GM18498 (cell line): ENCODE results near the gene JPH4.

Experiments
- ATAC-seq: cut with Tn5 transposase; IDR thresholded peaks from one replicate; pipeline ENCODE4 v1.9.1; 2021; ENCODE audit warnings: mild to moderate bottlenecking, moderate library complexity; ENCODE audit not compliant: unreplicated experiment

The JPH4 gene

GRCh38 chr14:23578560-23579310, at the start of gene JPH4:
TSS of gene JPH4 (minus strand) at chr14:23578790. CDS start at chr14:23577453, 1,337 bp downstream.
- no peak for ATAC-seq

- ATAC-seq, result no peak
Observed at GRCh38 chr14:23627961-23628360, 49.4 kb upstream of the JPH4 start.

GRCh38 chr14:23626946-23627345, 48.4 kb upstream of the JPH4 start:
- no peak for ATAC-seq

- ATAC-seq, result no peak
Observed at GRCh38 chr14:23624830-23625404, 46.3 kb upstream of the JPH4 start.

GRCh38 chr14:23623962-23624361, 45.4 kb upstream of the JPH4 start:
- no peak for ATAC-seq

GRCh38 chr14:23622990-23623389, 44.4 kb upstream of the JPH4 start:
- no peak for ATAC-seq

GRCh38 chr14:23621932-23622730, 43.5 kb upstream of the JPH4 start:
- no peak for ATAC-seq

GRCh38 chr14:23621204-23621931, 42.8 kb upstream of the JPH4 start:
- no peak for ATAC-seq

GRCh38 chr14:23620177-23620702, 41.6 kb upstream of the JPH4 start:
- no peak for ATAC-seq

GRCh38 chr14:23618415-23618988, 39.9 kb upstream of the JPH4 start:
- no peak for ATAC-seq

- no peak for ATAC-seq
Observed at GRCh38 chr14:23617539-23617938, 38.9 kb upstream of the JPH4 start.

GRCh38 chr14:23615856-23616255, 37.3 kb upstream of the JPH4 start:
- ATAC-seq, result no peak

GRCh38 chr14:23614395-23614828, 35.8 kb upstream of the JPH4 start:
- no peak for ATAC-seq

- ATAC-seq, result no peak
Observed at GRCh38 chr14:23613242-23614070, 34.9 kb upstream of the JPH4 start.

GRCh38 chr14:23612802-23613201, 34.2 kb upstream of the JPH4 start:
- ATAC-seq, result no peak

- no peak for ATAC-seq
Observed at GRCh38 chr14:23612354-23612732, 33.8 kb upstream of the JPH4 start.

- no peak for ATAC-seq
Observed at GRCh38 chr14:23610815-23611289, 32.3 kb upstream of the JPH4 start.

- ATAC-seq, result no peak
Observed at GRCh38 chr14:23610090-23610814, 31.7 kb upstream of the JPH4 start.
